Measurements from ENCODE around the gene ITPRID2. TPM values are rescaled to one million over a fixed set of nuclear protein-coding genes. Genes with fewer than 3 reads are reported as not detected.

Gene ITPRID2
- polyA plus RNA-seq, 1 experiment, result 52.7 TPM

- H3K4me3 ChIP-seq (ENCODE audit: low read depth, low read length), result no peak overlapping the region
- POLR2A ChIA-PET, result no interaction called here
- DNase-seq (ENCODE audit: low read depth), result no peak
- H3K27me3 ChIP-seq (ENCODE audit: control insufficient read depth, insufficient read depth, low read length), result no peaks in the 10 kb centered on the region
- CTCF ChIA-PET, result interaction anchor here (1.4 kb wide), 1 partner anchor 16 kb away, joined by 3 read pairs; no protein-coding TSS in a partner anchor
- H3K36me3 ChIP-seq (ENCODE audit: control insufficient read depth, insufficient read depth, low read length), result no peaks in the 10 kb centered on the region
- no peak for TF ChIP-seq CTCF (IDR thresholded peaks at IDR 0.05; ENCODE audit: insufficient read depth, low read depth, low read length)
These were observed 79.5 kb downstream of the ITPRID2 start for GRCh38 chr2:181971032-181971431.

- ChIA-PET CTCF (interaction anchor here (0.8 to 1.4 kb wide), 2 partner anchors 17 to 106 kb away, joined by 3 read pairs; no protein-coding TSS in a partner anchor), POLR2A (no interaction called here)
- DNase-seq (ENCODE audit: low read depth), result no peak
- no peak for TF ChIP-seq CTCF (IDR thresholded peaks at IDR 0.05; ENCODE audit: insufficient read depth, low read depth, low read length)
- Histone ChIP-seq H3K27me3 (ENCODE audit: control insufficient read depth, insufficient read depth, low read length) (no peaks in the 10 kb centered on the region), H3K4me3 (ENCODE audit: low read depth, low read length) (no peak overlapping the region), H3K36me3 (ENCODE audit: control insufficient read depth, insufficient read depth, low read length) (no peaks in the 10 kb centered on the region)
These were observed 81.1 kb downstream of the ITPRID2 start for GRCh38 chr2:181972431-181973170.

GRCh38 chr2:181973171-181973783 lies 81.7 kb downstream of the ITPRID2 start:
- ChIA-PET POLR2A (no interaction called here), CTCF (interaction anchor here (0.8 to 1.4 kb wide), 2 partner anchors 18 to 105 kb away, joined by 3 read pairs; no protein-coding TSS in a partner anchor)
- no peaks in the 10 kb centered on the region for H3K27me3 ChIP-seq (ENCODE audit: control insufficient read depth, insufficient read depth, low read length)
- DNase-seq (ENCODE audit: low read depth), result no peak
- TF ChIP-seq CTCF (IDR thresholded peaks at IDR 0.05; ENCODE audit: insufficient read depth, low read depth, low read length), result no peak
- no peak overlapping the region for H3K4me3 ChIP-seq (ENCODE audit: low read depth, low read length)
- no peaks in the 10 kb centered on the region for H3K36me3 ChIP-seq (ENCODE audit: control insufficient read depth, insufficient read depth, low read length)

GRCh38 chr2:181977661-181978350 lies 86.3 kb downstream of the ITPRID2 start:
- no peak for TF ChIP-seq CTCF (IDR thresholded peaks at IDR 0.05; ENCODE audit: insufficient read depth, low read depth, low read length)
- Histone ChIP-seq H3K27me3 (ENCODE audit: control insufficient read depth, insufficient read depth, low read length) (no peaks in the 10 kb centered on the region), H3K36me3 (ENCODE audit: control insufficient read depth, insufficient read depth, low read length) (no peaks in the 10 kb centered on the region), H3K4me3 (ENCODE audit: low read depth, low read length) (no peak overlapping the region)
- peak; percentile 29 for DNase-seq (ENCODE audit: low read depth)
- ChIA-PET POLR2A (no interaction called here), CTCF (interaction anchor here (1.1 kb wide), 1 partner anchor 24 kb away, joined by 3 read pairs; no protein-coding TSS in a partner anchor)

Data from BJ (cell line).